Measurements from ENCODE around the gene NPTXR. TPM values are rescaled to one million over a fixed set of nuclear protein-coding genes. Genes with fewer than 3 reads are reported as not detected.

Gene NPTXR
- total RNA-seq, 2 donors from 2014 or later = 8.3 to 8.4 TPM

DNA sequence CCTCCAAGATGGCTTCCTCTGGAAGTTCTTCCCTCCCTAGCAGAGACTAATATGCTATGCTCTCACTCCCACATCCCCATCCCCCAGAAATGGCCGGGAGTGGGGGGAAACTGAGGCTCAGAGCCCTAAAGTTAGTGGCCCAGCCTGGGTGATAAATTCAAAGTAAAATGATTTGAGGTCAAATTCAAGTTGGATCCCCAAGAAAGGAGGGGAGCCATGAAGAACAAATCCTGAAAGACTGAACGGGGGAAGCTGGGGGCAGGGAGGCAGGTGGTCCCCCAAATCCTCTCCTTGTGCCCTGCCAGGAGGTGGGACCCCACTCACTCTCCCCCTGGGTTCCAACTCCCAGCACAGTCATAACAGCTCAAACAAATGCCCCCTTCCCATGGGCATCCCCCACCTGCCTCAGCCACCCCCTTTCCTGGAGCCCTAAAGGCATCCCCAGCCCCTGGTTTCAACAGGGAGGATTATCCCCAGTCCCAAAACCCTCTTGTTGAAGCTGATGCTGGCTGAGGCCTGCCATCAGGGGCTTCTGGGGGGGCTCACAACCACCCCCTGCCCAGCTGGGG lies 27.0 kb upstream of the NPTXR start:
- peak; percentile 42 for DNase-seq (ENCODE audit: low spot score)
- intact Hi-C loops (cut with DNase I) = loop anchor here in 1 of 2 donors (5.0 kb wide), 1 partner anchor 51 kb away; no protein-coding TSS in a partner anchor

DNA sequence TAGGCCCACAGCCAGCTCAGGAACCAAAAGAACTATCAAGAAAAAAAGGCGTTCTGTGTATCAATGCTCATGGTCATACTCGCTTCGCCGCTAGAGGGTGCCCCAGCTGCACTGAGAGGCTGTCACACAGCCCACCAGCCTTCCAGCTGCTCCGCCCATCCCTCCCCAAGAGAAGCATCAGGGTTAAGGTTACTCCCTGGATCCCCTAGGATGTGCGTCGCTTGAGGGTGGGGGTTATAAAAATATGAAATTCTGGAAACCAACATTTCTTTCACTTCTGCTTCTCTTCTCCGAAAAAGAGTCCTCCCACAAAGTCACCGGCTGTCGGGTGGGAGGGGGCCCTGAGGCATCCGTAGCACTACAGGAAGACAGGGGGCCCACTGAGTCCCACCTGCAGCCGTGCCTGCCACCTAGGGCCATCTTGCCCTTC lies 26.5 kb upstream of the NPTXR start:
- intact Hi-C loops (cut with DNase I) = loop anchor here in 1 of 2 donors (5.0 kb wide), 1 partner anchor 52 kb away; no protein-coding TSS in a partner anchor
- DNase-seq (ENCODE audit: low spot score) = peak; percentile 97

DNA sequence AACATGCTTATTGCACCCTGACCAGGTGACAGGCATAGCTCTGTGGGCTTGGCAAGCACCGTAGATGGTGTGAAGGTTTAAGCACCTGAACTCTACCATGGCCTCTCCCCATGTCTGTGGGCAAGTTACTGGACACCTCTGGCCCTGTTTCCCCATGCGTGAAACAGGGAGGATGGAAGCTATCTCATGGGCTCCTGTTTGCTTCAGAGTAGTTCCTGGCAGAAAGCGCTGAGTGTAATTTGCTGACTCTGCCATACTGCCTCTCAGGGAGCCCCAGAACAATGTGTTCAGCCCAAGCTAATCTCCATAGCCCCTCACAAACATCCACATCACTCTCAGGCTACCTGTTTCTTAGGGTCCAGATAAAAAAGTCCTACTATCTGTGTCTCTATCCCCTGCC lies 25.8 kb upstream of the NPTXR start:
- DNase-seq (ENCODE audit: low spot score) = peak; percentile 15
- intact Hi-C loops (cut with DNase I) = loop anchor here in 1 of 2 donors (5.0 to 10.0 kb wide), 3 partner anchors 53 to 265 kb away; no protein-coding TSS in a partner anchor

DNA sequence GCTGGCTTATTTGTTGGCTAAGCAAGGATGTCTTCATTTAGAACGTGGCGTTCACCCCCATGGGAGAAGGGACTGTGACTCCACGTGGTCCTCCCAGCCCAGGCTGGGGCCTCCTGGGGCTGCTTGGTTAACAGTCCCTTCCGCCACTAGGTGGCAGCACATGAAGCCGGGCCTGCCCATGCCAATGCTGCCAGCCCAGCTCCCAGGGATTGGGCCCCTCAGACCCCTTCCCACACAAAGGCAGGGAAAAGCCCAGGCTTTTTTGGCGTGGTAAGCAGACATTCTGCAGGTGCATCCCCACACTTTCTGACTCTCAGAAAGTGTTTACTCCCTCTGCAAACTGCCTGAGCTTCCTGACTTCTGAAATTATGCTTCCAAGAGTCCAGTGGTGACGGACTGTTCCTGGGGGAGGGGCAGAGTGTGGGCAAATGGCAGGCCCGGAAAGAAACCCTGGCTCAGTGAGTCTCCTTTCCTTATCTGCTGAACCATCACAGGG lies 25.1 kb upstream of the NPTXR start:
- intact Hi-C loops (cut with DNase I) = loop anchor here in 1 of 2 donors (5.0 to 10.0 kb wide), 2 partner anchors 133 to 266 kb away; no protein-coding TSS in a partner anchor
- DNase-seq (ENCODE audit: low spot score) = peak; percentile 94

DNA sequence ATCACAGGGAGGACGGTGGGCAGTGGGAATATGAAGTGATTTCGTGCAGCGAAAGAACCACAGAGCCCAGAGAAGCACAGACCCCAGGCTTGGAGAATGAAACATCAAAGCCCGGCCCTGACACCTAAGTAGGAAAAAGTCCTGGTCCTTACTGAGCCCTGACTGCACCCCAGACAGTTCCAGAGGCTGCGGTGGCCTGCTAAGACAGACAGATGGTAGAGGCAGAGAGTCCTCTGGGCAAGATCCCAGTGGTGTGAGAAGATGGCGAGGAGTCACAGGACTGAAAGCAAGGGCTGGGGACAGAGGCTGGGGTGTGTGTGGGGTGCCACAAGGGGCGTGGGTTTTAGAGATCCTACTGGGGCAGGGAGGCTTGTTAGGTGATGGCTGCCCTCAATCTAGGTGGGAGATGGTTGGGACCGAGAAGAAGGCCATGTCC lies 24.5 kb upstream of the NPTXR start:
- intact Hi-C loops (cut with DNase I) = loop anchor here in 1 of 2 donors (5.0 to 10.0 kb wide), 2 partner anchors 134 to 266 kb away; no protein-coding TSS in a partner anchor
- DNase-seq (ENCODE audit: low spot score) = peak; percentile 65

DNA sequence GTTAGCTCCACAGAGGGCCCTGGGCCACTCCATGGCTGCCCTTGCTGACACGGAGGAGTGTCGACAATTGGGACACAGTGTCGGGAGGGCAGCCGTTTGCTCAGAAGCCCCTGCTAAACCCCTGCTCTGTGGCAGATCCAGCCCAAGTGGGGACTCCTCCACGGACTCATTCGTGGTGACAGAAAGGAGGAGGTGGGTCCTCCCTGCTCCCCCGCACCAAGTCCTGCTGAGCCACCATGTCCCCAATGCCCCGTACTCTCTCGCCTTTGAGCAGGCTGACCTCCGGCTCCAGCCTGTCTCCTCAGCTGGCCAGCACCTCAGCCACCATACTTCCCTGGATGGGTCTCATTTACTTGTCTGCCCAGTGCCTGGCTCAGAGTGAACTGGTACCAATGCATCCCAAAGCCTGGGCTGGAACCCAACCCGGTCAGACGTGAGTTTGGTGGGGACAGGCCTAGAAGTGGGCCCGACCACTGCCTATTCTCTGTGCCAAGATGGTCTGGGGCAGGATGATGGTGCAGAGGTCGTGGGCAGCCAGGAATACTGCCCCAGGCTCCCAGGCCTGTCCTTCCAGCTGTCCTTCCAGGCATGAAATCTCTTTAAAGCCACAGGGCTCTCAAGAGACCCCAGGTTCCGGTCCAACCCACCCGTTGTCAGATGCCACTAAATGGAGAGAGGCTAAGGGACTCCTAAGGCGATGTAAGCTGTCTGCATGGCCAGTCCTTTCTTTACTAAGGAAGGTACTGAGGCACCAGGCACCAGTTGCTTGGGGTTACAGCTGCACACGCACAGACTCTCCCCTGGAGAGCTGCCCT lies 23.9 kb upstream of the NPTXR start:
- intact Hi-C loops (cut with DNase I) = loop anchor here in 1 of 2 donors (5.0 to 10.0 kb wide), 2 partner anchors 135 to 267 kb away; no protein-coding TSS in a partner anchor
- peak; percentile 74 for DNase-seq (ENCODE audit: low spot score)

DNA sequence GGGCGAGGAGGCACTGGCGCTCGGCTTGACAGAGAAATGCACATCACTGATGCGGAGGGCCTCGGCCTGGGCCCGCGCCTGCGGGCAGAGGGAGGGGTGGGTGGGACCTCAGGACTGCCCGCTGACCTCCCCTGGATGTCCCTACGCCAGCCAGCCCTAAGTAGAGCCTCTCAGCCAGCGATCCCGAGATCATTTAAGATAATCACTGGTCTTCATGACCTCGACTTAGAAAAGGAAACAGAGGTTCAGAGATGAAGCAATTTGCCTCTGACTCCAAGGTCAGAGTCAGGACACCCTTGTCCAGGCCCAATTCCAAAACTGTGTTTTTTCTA lies 23.3 kb upstream of the NPTXR start:
- DNase-seq (ENCODE audit: low spot score) = no peak
- intact Hi-C loops (cut with DNase I) = loop anchor here in 1 of 2 donors (5.0 to 10.0 kb wide), 2 partner anchors 135 to 268 kb away; no protein-coding TSS in a partner anchor

DNA sequence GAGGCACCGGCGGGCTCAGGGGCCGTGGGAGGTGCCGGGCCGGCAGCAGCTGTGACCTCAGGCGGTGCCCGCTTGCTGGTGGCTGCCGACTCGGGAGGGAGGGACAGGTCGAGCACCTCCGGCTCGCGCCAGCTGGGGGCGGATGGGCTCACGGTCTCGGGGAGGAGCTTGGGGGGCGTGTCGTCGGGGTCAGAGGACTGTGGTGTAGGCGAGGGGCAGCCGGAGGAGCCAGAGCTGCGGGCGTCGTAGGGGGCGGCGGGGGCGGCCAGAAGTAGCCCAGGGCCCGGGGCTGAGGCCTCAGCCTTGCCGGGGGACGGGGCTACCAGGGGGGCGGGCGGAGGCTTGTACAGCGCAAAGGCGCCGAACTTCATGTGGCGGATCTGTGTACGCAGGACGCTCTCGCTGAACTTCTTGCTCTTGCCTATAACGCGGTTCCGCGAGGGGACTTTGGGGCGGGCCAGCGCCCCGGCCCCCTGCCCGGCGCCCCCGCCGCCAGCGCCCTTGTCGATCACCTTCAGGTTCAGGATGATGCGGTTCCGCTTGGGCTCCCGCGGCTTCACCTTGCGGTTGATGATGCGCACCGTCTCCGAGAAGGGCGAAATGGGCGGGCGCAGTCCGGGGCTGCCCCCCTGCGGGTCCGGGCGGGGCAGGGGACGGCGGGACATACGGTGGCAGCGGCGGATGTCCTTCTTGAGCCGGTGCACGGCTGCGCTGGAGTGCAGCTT lies 22.7 kb upstream of the NPTXR start:
- DNase-seq (ENCODE audit: low spot score) = peak; percentile 86
- intact Hi-C loops (cut with DNase I) = loop anchor here in 1 of 2 donors (5.0 to 10.0 kb wide), 2 partner anchors 136 to 268 kb away; no protein-coding TSS in a partner anchor

DNA sequence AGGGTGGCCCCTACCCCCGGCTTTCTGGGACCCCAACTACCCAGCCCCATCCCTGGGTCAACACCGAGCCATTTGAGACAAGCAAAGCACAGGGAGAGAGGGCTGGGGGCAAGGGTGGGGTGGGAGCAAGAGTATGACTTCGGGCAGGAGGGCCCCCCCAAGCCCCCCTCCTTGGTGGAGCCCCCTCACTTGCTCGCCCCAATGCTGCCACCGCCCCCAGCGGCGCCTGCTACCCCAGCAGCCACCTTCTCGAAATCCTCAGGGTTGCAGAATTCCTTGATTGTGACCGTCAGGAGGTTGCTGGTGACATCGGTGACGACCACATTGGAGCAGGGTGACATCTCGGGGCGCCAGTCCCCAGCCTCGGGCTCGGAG lies 22.2 kb upstream of the NPTXR start:
- intact Hi-C loops (cut with DNase I) = loop anchor here in 1 of 2 donors (5.0 to 10.0 kb wide), 2 partner anchors 136 to 269 kb away; no protein-coding TSS in a partner anchor
- DNase-seq (ENCODE audit: low spot score) = no peak

DNA sequence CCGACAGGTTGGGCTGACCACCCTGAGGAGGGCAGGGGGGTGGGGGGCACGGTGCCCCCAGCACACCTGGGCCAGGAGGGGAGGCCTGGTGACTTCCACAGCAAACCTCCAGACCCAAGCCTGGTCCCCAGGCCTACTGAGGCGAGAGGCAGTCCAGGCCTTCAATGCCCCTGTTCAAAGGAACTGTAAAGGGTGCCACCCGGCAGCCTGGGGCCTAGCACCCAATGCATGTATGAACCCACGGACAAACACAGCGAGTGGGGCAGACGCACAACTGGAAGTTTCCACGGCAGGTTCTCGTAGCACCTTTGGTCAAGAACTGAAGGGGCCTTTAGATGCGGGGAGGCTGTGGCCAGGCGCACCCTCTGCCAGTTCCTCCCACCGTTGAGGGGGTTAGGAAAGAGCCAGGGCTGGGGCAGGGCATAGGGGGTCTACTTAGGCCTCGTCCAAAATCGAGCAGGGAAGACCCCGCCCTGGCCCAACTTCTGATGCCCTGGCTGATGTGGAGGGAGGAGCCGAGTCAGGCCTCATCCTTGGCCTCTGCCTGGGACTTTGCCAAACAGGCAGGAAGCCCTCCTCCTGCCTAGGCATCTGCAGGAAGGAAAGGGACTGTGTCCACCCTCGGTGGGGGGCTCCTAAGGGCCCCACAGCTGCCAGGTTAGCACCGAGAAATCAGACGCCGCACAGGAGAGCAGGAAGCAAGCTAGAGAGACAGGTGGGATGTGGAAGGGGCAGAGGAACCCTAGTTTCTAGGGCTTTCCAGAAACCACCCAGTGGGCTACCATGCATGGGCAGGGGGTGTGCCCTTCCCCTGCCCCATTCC lies 21.6 kb upstream of the NPTXR start:
- peak; percentile 68 for DNase-seq (ENCODE audit: low spot score)
- intact Hi-C loops (cut with DNase I) = loop anchor here in 1 of 2 donors (5.0 to 10.0 kb wide), 2 partner anchors 137 to 269 kb away; no protein-coding TSS in a partner anchor

DNA sequence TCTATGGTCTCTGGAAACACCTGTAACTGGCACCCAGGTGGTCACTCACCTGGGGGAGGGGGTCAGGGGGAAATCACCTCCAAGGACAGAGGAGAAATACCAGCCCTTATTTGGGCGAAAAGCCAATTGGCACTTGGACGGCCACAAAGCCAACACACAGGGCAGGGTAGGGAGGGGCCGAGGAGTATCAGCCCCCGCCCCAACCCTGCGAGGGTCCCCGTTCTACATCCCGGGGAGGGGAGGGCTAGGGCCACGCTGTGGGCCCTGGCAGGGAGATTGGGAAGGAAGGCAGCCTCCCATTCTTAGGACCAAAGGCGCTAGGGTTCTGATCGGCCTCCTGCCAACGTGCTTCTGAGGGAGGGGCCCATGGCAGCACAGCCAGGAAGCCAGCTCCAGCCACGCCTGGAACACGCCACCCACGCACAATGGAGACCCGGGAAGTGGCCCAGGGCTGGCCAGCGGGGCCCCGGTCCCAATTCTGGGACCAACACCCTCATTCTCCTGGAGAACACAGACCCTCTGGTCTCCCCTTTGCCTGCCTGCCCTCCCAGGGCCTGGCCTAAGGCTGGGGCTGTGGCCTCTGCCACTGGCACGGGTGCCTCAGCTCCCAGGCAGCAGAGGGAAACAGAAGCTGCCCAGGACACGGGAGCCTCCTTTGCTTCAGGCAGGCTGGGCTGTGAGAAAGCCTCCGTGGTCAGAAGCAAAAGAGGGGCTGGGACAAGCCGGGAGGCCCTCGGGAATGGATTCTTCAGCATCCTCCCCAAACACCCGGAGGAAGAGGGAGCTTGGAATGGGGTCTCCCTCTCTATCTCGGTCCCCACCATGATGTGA lies 20.7 kb upstream of the NPTXR start:
- intact Hi-C loops (cut with DNase I) = loop anchor here in 1 of 2 donors (5.0 to 10.0 kb wide), 2 partner anchors 138 to 270 kb away; no protein-coding TSS in a partner anchor
- peak; percentile 86 for DNase-seq (ENCODE audit: low spot score)

DNA sequence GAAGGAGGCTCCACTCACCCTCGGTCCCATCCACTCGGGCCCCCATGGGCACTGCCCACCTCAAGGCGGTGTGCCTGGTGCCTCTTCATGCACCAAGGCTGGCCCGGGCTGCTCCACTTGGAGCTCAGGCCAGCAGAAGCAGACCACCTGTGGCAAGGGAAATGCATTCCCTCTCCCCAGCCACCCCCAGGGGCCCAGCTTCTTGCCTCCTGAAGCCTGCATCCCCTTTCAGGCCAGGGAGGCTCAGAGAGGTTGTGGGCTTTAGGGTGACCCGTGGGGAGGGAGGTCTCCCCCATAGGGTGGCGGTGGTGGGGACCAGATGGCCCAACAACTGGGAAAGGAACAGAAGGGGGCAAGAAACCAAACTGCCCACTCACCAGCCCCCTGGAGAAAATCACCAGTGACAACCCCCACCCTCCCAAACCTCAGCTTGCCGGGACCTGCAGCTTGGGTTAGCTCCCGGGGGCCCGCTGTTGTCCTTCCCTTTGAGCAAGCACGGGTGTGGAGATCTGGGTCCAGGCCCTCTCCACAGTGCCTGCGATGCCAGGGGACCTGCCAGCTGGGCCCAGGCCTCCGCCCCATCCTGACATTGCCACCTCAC lies 19.8 kb upstream of the NPTXR start:
- peak; percentile 74 for DNase-seq (ENCODE audit: low spot score)
- intact Hi-C loops (cut with DNase I) = loop anchor here in 1 of 2 donors (10.0 kb wide), 1 partner anchor 271 kb away; no protein-coding TSS in a partner anchor

DNA sequence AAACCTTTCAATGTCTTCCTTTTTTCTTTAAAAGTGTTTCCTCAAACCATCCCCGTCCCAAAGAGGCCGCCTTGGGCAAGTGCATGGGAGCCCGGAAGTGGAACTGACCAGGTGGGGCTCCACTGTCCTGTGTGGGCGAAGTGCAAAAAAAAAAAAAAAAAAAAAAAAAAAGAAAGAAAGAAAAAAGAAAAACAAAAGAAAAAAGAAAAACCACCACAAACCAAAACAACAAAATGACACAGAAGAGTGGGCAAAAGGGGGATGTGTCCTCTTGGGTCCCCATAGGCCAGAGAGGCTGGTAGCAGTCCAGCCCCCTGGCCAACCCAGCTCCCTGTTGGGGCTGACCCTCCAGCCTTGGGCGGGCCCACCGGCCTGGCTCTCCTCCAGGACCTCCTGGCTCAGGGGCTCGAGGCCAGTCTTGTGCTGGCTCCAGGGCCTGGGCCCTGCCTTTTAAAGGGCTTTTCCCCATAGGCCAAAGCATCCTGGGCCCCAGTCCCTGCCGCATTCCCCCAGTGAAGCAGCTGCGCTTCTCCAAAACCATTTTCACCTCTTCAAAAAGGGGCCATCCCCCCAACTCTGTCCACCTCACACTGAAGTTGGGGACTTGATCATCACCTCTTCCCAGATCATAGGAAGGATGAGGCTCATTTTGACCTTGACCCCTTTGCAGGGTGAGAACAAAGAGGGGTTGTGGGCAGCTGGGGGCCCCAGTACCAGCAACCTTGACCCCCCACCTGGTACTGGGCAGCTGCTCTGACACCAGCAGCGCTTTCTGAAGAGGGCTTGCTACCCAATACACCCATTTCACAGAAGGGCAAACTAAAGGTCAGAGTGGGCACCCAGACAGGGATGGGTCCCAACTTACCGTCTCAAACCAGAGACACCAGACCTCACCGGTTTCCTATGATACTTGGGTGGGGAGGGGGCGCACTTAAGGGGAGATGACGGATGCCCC lies 18.8 kb upstream of the NPTXR start:
- intact Hi-C loops (cut with DNase I) = loop anchor here in 1 of 2 donors (10.0 kb wide), 1 partner anchor 272 kb away; no protein-coding TSS in a partner anchor

DNA sequence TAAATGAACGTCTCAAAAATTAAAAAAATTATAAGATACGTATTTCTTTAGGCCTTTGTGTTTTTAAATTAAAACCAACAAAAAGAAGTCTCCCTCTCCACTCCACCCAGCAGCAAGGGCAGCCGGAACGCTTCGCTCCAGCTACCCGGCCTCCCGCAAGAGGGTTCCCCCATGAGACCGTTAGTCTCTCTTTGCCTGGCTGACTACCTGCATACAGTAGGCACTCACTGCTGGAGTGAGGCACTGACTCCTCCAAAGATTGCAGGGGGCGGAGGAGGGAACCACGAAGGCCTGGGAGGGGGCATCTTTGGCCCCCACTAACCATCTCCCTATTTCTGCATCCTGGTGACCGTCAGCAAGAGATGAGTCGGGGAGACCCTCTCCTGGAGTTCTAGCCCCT lies 18.1 kb upstream of the NPTXR start:
- no peak for DNase-seq (ENCODE audit: low spot score)
- intact Hi-C loops (cut with DNase I) = loop anchor here in 1 of 2 donors (10.0 kb wide), 1 partner anchor 273 kb away; no protein-coding TSS in a partner anchor

More for the DNA sequence above, 18.8 kb upstream of the NPTXR start:
- peak; percentile 89 for DNase-seq (ENCODE audit: low spot score)

DNA sequence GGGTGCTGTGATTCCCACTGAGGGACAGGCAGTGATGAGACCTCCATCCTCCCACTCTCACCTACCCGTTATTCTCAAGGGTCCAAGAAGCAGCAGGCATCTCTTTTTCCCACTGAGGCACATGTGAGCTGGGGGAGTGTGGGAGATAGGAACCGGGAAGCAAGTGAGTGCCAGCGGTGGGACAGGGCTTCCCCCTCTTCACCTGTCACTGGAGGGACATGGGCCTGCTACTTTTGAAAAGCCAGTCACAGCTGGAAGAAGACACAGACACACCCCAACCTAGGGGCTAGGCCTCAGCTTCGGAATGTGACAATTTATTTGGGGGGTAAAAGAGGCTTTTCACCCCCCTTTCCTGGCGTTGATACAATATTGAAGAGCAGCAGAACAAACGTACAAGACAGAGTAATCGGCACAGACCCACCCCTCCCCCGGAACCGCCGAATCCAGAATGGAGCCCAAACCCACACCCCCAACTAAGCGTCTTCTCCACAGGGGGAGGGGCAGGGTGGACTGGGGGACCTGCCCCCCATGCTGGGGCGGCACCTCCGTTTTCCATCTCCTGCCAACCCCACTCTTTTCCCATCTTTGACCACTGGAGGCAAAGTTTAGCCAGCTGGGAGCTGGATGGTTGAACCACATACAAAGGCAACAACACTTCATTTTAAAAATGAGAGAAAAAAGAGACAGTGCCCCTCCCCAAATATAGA lies 17.5 kb upstream of the NPTXR start:
- intact Hi-C loops (cut with DNase I) = loop anchor here in 1 of 2 donors (10.0 kb wide), 1 partner anchor 273 kb away; no protein-coding TSS in a partner anchor
- DNase-seq (ENCODE audit: low spot score) = no peak
